ENCODE data around the gene PALLD. TPM values are rescaled to one million over a fixed set of nuclear protein-coding genes. Genes with fewer than 3 reads are reported as not detected.
A peak's percentile ranks its signal among the peaks of the same experiment; 100 is the strongest.
"Not testable (repeated sequence)": the region's sequence is repeated elsewhere in the genome, so short reads cannot be mapped to it uniquely, and the experiment has no call there.

The PALLD gene
- total and polyA plus RNA-seq, 7 donors = 40.7 to 1,991 (median 1,233) TPM

- no peak overlapping the region for H3K4me3 ChIP-seq
- H3K27me3 ChIP-seq = no peaks in the 10 kb centered on the region
- H3K36me3 ChIP-seq = no peaks in the 10 kb centered on the region
- WGBS, 2 donors = 90 to 98% methylated on average over 3 of the region's 3 CpGs
- no peak overlapping the region for H3K27ac ChIP-seq
- intact Hi-C loops (cut with DNase I) = no loop called here
- DNase-seq = no peak
- TF ChIP-seq CTCF (IDR thresholded peaks at IDR 0.05) (peak in 2 of 4 experiments; percentile 32 to 56), POLR2AphosphoS5 (IDR thresholded peaks at IDR 0.05) (no peak)
- H3K4me1 ChIP-seq = no peaks in the 10 kb centered on the region
- peaks cover 0 to 8% (median 0%) of the 10 kb centered on the region in 4 donors for H3K9me3 ChIP-seq
Measured at GRCh38 chr4:168942985-168943384, 446.1 kb downstream of the PALLD start.

- no peak overlapping the region for H3K27ac ChIP-seq
- TF ChIP-seq POLR2A (IDR thresholded peaks at IDR 0.05) (no peak), EP300 (IDR thresholded peaks at IDR 0.05) (no peak), POLR2AphosphoS5 (IDR thresholded peaks at IDR 0.05) (no peak), CTCF (IDR thresholded peaks at IDR 0.05) (no peak)
- no peak for DNase-seq
- intact Hi-C loops (cut with DNase I) = no loop called here
- no peaks in the 10 kb centered on the region for H3K9me3 ChIP-seq
- no peaks in the 10 kb centered on the region for H3K4me1 ChIP-seq
- H3K4me3 ChIP-seq = no peak overlapping the region
- no peaks in the 10 kb centered on the region for H3K27me3 ChIP-seq
- 77 to 82% methylated on average over 2 of the region's 2 CpGs for WGBS, 2 donors
- H3K36me3 ChIP-seq = no peaks in the 10 kb centered on the region
Measured at GRCh38 chr4:168945291-168945690, 448.4 kb downstream of the PALLD start.

- WGBS, 2 donors = 79 to 84% methylated on average over 3 of the region's 3 CpGs
- H3K4me3 ChIP-seq; H3K4me1 ChIP-seq; intact Hi-C loops (cut with DNase I); H3K36me3 ChIP-seq; H3K27me3 ChIP-seq; DNase-seq; H3K27ac ChIP-seq; H3K9me3 ChIP-seq: not testable (repeated sequence)
Measured at GRCh38 chr4:168952821-168953246, 456.0 kb downstream of the PALLD start.

DNA sequence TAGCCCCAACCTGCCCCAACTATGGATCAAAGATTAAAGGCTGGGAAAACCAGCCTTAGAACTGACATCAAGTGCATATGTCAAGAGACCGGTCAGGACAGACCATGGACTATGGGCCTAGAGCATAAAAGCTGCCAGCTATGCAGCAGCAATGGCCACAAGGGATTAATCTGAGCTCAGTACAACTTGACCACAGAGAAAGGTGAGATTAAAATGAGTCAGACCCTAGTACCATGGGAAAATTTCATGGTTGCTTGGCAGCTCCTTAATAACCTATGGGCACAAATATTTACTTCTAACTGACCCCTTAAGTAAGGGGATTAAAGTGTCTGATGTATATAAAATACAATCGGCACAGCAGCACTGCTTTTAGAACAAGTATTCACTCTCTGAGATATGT, 458.8 kb downstream of the PALLD start:
- peaks cover 0 to 3% (median 0%) of the 10 kb centered on the region in 4 donors for H3K4me1 ChIP-seq
- intact Hi-C loops (cut with DNase I) = no loop called here

DNA sequence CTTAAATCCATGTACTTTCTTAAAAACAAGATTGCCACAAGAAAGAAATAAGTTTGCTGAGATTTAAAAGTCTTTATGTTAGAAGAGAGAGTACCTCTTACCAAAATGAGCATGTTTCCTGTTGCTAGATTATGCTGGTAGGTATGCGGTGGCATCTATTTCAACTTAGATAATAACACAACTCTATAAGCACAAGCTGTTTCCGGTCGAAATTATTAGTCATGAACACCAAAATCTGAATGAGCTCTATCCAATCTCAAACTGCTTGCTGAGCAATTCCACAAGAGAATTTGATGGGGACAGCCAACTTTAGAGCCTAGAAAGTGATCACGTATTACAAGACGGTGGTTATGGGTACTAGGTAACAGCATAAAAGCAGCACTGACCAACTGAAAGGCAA, 463.9 kb downstream of the PALLD start:
- intact Hi-C loops (cut with DNase I) = no loop called here
- WGBS, 2 donors = 95 to 96% methylated on average over 5 of the region's 5 CpGs

More for the DNA sequence above, 458.8 kb downstream of the PALLD start:
- H3K36me3 ChIP-seq = no peaks in the 10 kb centered on the region
- no peak overlapping the region for H3K4me3 ChIP-seq
- H3K9me3 ChIP-seq = no peaks in the 10 kb centered on the region
- no peak for TF ChIP-seq POLR2A (IDR thresholded peaks at IDR 0.05)
- no peak for TF ChIP-seq EP300 (IDR thresholded peaks at IDR 0.05)
- TF ChIP-seq POLR2AphosphoS5 (IDR thresholded peaks at IDR 0.05) = no peak
- TF ChIP-seq CTCF (IDR thresholded peaks at IDR 0.05) = no peak
- no peak overlapping the region for H3K27ac ChIP-seq
- no peak for DNase-seq
- WGBS, 2 donors = 89 to 99% methylated on average over 2 of the region's 2 CpGs
- H3K27me3 ChIP-seq = no peaks in the 10 kb centered on the region

More for the DNA sequence above, 463.9 kb downstream of the PALLD start:
- H3K27me3 ChIP-seq = no peaks in the 10 kb centered on the region
- no peaks in the 10 kb centered on the region for H3K4me1 ChIP-seq
- H3K36me3 ChIP-seq = no peaks in the 10 kb centered on the region
- DNase-seq = no peak
- no peak overlapping the region for H3K4me3 ChIP-seq
- H3K9me3 ChIP-seq = peaks cover 0 to 3% (median 0%) of the 10 kb centered on the region in 4 donors
- no peak for TF ChIP-seq EP300 (IDR thresholded peaks at IDR 0.05)
- no peak for TF ChIP-seq POLR2AphosphoS5 (IDR thresholded peaks at IDR 0.05)
- TF ChIP-seq CTCF (IDR thresholded peaks at IDR 0.05) = no peak
- TF ChIP-seq POLR2A (IDR thresholded peaks at IDR 0.05) = no peak
- no peak overlapping the region for H3K27ac ChIP-seq

Data from sigmoid colon (tissue), 7 donors.